Gastrocnemius medialis (tissue), 4 donors: ENCODE results near the gene DDIT4. TPM values are rescaled to one million over a fixed set of nuclear protein-coding genes. Genes with fewer than 3 reads are reported as not detected.
"Not testable (repeated sequence)": the region's sequence is repeated elsewhere in the genome, so short reads cannot be mapped to it uniquely, and the experiment has no call there.

Source experiments
- ATAC-seq, 2 donors: fragments of 150-250 bp; one replicate each; pipeline ENCODE4 v1.9.1; 2016
- DNase-seq, 2 donors: peaks; one replicate each; pipeline ENCODE4 v3.0.0-alpha.2; 2019
- H3K27ac ChIP-seq, 4 donors: fragments of 200-600 bp; sonication (generic); 1 replicate in 1 of 4; 2 replicates in 3 of 4; pipeline ENCODE4 v1.5.1; 2016 to 2018; ENCODE audit warnings: mild to moderate bottlenecking in 2 of 4, moderate library complexity in 1 of 4
- H3K27me3 ChIP-seq, 3 donors: fragments of 200-600 bp; sonication (generic) in 2 of 3; 1 replicate in 1 of 3; 2 replicates in 2 of 3; pipeline versions ENCODE4 v1.5.1 to v1.6.0; 2016 to 2019; ENCODE audit warnings: mild to moderate bottlenecking in 1 of 3, moderate library complexity in 1 of 3
- H3K36me3 ChIP-seq, 2 donors: fragments of 200-600 bp; sonication (generic) in 1 of 2; one replicate each; pipeline ENCODE4 v1.5.1; 2017 to 2018
- H3K4me1 ChIP-seq, 2 donors: fragments of 200-600 bp; sonication (generic) in 1 of 2; one replicate each; pipeline ENCODE4 v1.5.1; 2016 to 2017; ENCODE audit warnings: mild to moderate bottlenecking in 2 of 2
- H3K4me3 ChIP-seq, 4 donors: fragments of 200-600 bp; sonication (generic) in 3 of 4; 1 replicate in 1 of 4; 2 replicates in 3 of 4; pipeline ENCODE4 v1.5.1; 2016 to 2019; ENCODE audit warnings: mild to moderate bottlenecking in 2 of 4
- H3K9me3 ChIP-seq, 3 donors: fragments of 200-600 bp; sonication (generic) in 2 of 3; 1 replicate in 1 of 3; 2 replicates in 2 of 3; pipeline ENCODE4 v1.5.1; 2016 to 2019
- POLR2A ChIP-seq, 2 donors: fragments of 450-650 bp; IDR thresholded peaks; one replicate each; pipeline ENCODE4 v1.6.1; 2017; ENCODE audit warnings: antibody characterized with exemption in 2 of 2, mild to moderate bottlenecking in 2 of 2, moderate library complexity in 2 of 2
- in situ Hi-C, 4 donors: fragments of 200-750 bp; cut with MboI; loops; one replicate each; pipeline versions ENCODE4 v1.15.0 to v1.8.0; 2017; ENCODE audit warnings: low sequenced_read_pairs in 4 of 4
- intact Hi-C: fragments of 100-400 bp; cut with DNase I; formaldehyde crosslinking; loops from one replicate; pipeline ENCODE4 v1.15.1; 2023; ENCODE audit warnings: low total_unique reads
- total RNA-seq, 4 donors: library from RNA; depleted of rRNA; stranded (reverse); fragments of >200 nt; gene quantifications; one replicate each; pipeline versions ENCODE4 v1.1.0 to v1.2.3, GENCODE V29; 2016
- TF ChIP-seq, protein P1 (sequence below), 5 experiments: fragments of 450-650 bp in 3 of 5; fragments of 200-600 bp in 2 of 5; sonication (generic) in 2 of 5; IDR thresholded peaks in 4 of 5; conservative IDR thresholded peaks in 1 of 5; 1 replicate in 4 of 5; 2 replicates in 1 of 5; pipeline ENCODE4 v1.5.1; 2016 to 2019; ENCODE audit warnings: antibody characterized with exemption in 5 of 5, mild to moderate bottlenecking in 3 of 5, moderate library complexity in 3 of 5

The DDIT4 gene
- total RNA-seq, 4 donors from 2014 or later, result 296 to 667 (median 319) TPM

DNA sequence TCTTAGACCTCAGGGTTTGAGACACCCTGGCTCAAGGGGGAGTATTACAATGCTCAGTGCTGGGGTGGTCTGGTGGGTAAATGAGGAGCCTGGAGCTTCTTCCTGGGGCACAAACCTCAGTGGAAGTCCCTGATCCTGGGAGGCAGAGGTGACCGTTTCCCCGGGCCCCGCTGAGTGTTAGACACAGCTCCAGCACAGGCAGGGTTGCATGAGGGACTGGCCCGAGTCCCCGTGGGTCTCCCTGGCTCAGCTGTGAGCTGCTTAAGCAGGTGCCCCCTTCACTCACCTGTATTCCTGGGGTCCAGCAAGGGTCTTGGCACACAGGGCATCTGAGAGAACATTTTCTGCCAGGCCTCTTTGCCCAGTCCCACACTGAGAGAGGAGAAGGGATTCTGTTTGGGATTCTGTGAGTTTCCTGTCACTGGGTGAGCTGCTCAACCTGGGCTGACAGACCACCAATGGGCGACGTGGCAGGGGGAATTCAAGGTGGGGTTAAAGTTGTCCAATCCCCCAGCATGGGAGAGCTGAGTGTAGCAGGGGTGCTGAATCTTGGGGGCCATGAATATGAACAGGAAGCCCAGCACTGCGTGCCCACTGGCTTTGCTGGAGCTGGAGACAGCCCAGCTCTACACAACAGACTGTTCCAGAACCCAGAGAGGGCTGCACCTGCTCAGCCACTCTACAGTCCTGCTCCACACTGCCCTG, 29.9 kb downstream of the DDIT4 start:
- in situ Hi-C loops (no loop called here), intact Hi-C loops (no loop called here)
- H3K27ac ChIP-seq, result peak overlapping the region; percentile 11 to 63 (median 56)
- no peak for TF ChIP-seq POLR2A (IDR thresholded peaks at IDR 0.05)
- TF ChIP-seq, protein P1, sequence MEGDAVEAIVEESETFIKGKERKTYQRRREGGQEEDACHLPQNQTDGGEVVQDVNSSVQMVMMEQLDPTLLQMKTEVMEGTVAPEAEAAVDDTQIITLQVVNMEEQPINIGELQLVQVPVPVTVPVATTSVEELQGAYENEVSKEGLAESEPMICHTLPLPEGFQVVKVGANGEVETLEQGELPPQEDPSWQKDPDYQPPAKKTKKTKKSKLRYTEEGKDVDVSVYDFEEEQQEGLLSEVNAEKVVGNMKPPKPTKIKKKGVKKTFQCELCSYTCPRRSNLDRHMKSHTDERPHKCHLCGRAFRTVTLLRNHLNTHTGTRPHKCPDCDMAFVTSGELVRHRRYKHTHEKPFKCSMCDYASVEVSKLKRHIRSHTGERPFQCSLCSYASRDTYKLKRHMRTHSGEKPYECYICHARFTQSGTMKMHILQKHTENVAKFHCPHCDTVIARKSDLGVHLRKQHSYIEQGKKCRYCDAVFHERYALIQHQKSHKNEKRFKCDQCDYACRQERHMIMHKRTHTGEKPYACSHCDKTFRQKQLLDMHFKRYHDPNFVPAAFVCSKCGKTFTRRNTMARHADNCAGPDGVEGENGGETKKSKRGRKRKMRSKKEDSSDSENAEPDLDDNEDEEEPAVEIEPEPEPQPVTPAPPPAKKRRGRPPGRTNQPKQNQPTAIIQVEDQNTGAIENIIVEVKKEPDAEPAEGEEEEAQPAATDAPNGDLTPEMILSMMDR (IDR thresholded peaks at IDR 0.05 in 4 of 5, conservative IDR thresholded peaks at IDR 0.05 in 1 of 5), result no peak
- no peaks in the 10 kb centered on the region for H3K27me3 ChIP-seq
- ATAC-seq (no peak), DNase-seq (no peak)
- H3K4me1 ChIP-seq, result peaks cover 23 to 36% of the 10 kb centered on the region in 2 donors
- H3K36me3 ChIP-seq, result no peaks in the 10 kb centered on the region
- no peak overlapping the region for H3K4me3 ChIP-seq
- H3K9me3 ChIP-seq, result no peaks in the 10 kb centered on the region

DNA sequence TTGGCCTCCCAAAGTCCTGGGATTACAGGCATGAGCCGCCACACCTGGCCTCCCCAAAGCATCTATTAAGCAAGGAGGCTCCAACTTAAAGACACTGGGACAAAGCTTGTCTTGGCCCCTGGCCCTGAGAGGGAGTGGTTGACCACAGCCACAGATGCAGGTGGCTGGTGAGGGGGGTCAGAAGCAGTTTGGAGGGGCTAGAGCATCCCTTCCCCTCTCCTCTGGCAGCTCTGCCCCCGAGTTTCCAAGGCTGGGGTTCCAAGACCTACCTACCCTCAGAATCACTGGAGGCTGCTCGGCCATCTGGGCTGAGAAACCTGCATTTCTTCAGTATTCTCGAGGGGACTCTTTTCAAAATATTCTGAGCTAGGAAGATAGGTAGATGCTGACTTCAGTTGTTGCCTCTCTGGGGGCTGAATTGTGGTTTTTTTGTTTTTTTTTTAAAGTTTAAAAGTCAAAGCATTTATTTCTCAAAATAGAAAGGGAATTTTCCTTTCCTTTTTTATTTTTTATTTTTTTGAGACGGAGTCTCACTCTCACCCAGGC, 32.6 kb downstream of the DDIT4 start:
- TF ChIP-seq, protein P1 (IDR thresholded peaks at IDR 0.05 in 4 of 5, conservative IDR thresholded peaks at IDR 0.05 in 1 of 5), result no peak
- no peak for TF ChIP-seq POLR2A (IDR thresholded peaks at IDR 0.05)
- Histone ChIP-seq H3K9me3 (no peaks in the 10 kb centered on the region), H3K27ac (peak overlapping the region; percentile 93 to 97 (median 96)), H3K4me1 (peaks cover 50 to 61% of the 10 kb centered on the region in 2 donors), H3K27me3 (no peaks in the 10 kb centered on the region), H3K36me3 (no peaks in the 10 kb centered on the region), H3K4me3 (no peak overlapping the region)
- intact Hi-C loops (no loop called here), in situ Hi-C loops (no loop called here)
- ATAC-seq (no peak), DNase-seq (no peak)

DNA sequence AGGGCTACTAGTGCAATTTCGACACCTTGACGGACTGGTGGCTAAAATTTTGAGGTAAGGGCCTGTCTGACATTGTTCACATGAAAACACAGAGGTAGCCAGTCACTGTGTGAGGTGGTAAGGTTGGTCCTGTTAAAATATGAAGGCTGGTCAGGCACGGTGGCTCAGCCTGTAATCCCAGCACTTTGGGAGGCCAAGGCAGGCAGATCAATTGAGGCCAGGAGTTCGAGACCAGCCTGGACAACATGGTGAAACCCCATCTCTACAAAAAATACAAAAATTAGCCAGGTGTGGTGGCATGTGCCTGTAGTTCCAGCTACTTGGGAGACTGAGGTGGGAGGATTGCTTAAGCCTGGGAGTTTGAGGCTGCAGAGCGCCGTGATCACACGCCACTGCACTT, 34.0 kb downstream of the DDIT4 start:
- H3K36me3 ChIP-seq, H3K4me3 ChIP-seq, H3K27me3 ChIP-seq, in situ Hi-C loops, DNase-seq, H3K9me3 ChIP-seq, ATAC-seq: not testable (repeated sequence)
- Histone ChIP-seq H3K4me1 (peaks cover 50 to 65% of the 10 kb centered on the region in 2 donors), H3K27ac (peak overlapping the region; percentile 93 to 97 (median 96))
- intact Hi-C loops, result loop anchor here (1.0 kb wide), 1 partner anchor 12 kb away; no protein-coding TSS in a partner anchor

DNA sequence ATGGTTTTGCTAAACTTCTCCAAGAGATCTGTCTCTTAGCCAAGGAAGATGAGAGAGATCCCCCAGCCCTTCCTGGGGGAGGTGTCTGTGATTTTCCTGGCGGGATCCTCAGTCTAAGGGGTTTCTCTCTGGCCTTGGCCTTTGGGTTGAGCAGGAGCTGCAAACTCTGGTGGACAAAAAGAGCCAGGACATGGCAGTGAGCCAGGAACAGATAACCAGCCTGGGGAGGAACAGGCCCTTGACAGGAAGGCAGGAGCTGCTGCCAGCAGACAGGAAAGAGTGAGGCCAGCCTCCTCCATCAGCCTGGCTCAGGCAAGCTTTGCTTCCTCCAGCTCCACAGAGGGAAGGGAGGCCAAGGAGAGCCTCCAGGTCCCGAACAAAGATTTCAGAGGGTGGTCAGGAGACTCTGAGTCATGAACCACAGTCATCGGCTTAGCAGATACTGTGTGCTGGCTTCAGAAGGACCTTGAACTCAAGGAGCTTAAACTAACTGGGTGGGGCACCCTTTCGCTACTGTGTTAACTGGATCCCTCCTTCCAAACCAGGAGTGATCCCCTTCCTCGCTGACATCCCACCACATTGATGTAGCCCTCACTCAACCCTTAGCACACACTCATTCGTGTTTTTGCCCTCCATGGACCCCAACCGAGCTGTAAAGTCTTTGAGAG, 34.7 kb downstream of the DDIT4 start:
- TF ChIP-seq, protein P1 (IDR thresholded peaks at IDR 0.05 in 4 of 5, conservative IDR thresholded peaks at IDR 0.05 in 1 of 5), result peak in 1 of 5 experiments; percentile 9
- TF ChIP-seq POLR2A (IDR thresholded peaks at IDR 0.05), result peak; percentile 39 to 43
- Histone ChIP-seq H3K4me3 (no peak overlapping the region), H3K4me1 (peaks cover 50 to 65% of the 10 kb centered on the region in 2 donors), H3K27me3 (no peaks in the 10 kb centered on the region), H3K9me3 (no peaks in the 10 kb centered on the region), H3K27ac (peak overlapping the region; percentile 93 to 97 (median 96)), H3K36me3 (no peaks in the 10 kb centered on the region)
- DNase-seq, result peak; percentile 64 to 75
- intact Hi-C loops, result loop anchor here (1.0 kb wide), 1 partner anchor 11 kb away; no protein-coding TSS in a partner anchor
- ATAC-seq, result peak; percentile 38 to 46
- in situ Hi-C loops, result no loop called here
